Mononuclear cell (primary cell): ENCODE results near the gene ZC3H18. TPM values are rescaled to one million over a fixed set of nuclear protein-coding genes. Genes with fewer than 3 reads are reported as not detected.
A peak's percentile ranks its signal among the peaks of the same experiment; 100 is the strongest.

ENCODE experiments used
- H3K27me3 ChIP-seq: 2 replicates; pipeline ENCODE4 v1.6.0; 2011; ENCODE audit warnings: low read length, control low read depth; ENCODE audit not compliant: insufficient read depth
- H3K4me1 ChIP-seq: 2 replicates; pipeline ENCODE4 v1.5.1; 2011; ENCODE audit warnings: mild to moderate bottlenecking, low read length, control low read depth; ENCODE audit not compliant: insufficient read depth
- H3K4me3 ChIP-seq: 2 replicates; pipeline ENCODE4 v1.5.1; 2011; ENCODE audit warnings: mild to moderate bottlenecking, low read length, moderate library complexity
- H3K9me3 ChIP-seq: 2 replicates; pipeline ENCODE4 v1.5.1; 2011; ENCODE audit warnings: low read depth, mild to moderate bottlenecking, control low read depth, low read length
- total RNA-seq: library from RNA; depleted of rRNA; stranded (reverse); fragments of >200 nt; gene quantifications from one replicate; pipeline ENCODE4 v1.2.3, GENCODE V29; 2012

Gene ZC3H18
- total RNA-seq, 1 donor, result 24.7 TPM

GRCh38 chr16:88554711-88555264 is 15.4 kb upstream of the ZC3H18 start:
- Histone ChIP-seq H3K4me1 (peaks cover 9% of the 10 kb centered on the region), H3K4me3 (no peak overlapping the region), H3K27me3 (no peaks in the 10 kb centered on the region), H3K9me3 (no peaks in the 10 kb centered on the region)

- Histone ChIP-seq H3K27me3 (no peaks in the 10 kb centered on the region), H3K4me3 (no peak overlapping the region), H3K4me1 (no peaks in the 10 kb centered on the region), H3K9me3 (no peaks in the 10 kb centered on the region)
These were observed 13.8 kb upstream of the ZC3H18 start for GRCh38 chr16:88556294-88556988.

- no peaks in the 10 kb centered on the region for H3K27me3 ChIP-seq
- H3K4me1 ChIP-seq, result peaks cover 3% of the 10 kb centered on the region
These were observed 11.5 kb upstream of the ZC3H18 start for GRCh38 chr16:88558457-88559442.

GRCh38 chr16:88560714-88561484 is 9.3 kb upstream of the ZC3H18 start:
- Histone ChIP-seq H3K27me3 (no peaks in the 10 kb centered on the region), H3K4me1 (peaks cover 3% of the 10 kb centered on the region), H3K9me3 (no peaks in the 10 kb centered on the region), H3K4me3 (no peak overlapping the region)

More at GRCh38 chr16:88558457-88559442, 11.5 kb upstream of the ZC3H18 start:
- Histone ChIP-seq H3K4me3 (no peak overlapping the region), H3K9me3 (no peaks in the 10 kb centered on the region)

GRCh38 chr16:88561485-88562359 is 8.5 kb upstream of the ZC3H18 start:
- Histone ChIP-seq H3K27me3 (no peaks in the 10 kb centered on the region), H3K9me3 (no peaks in the 10 kb centered on the region), H3K4me1 (peaks cover 3% of the 10 kb centered on the region), H3K4me3 (no peak overlapping the region)

- Histone ChIP-seq H3K4me1 (peaks cover 16% of the 10 kb centered on the region), H3K9me3 (no peaks in the 10 kb centered on the region), H3K4me3 (no peak overlapping the region), H3K27me3 (no peaks in the 10 kb centered on the region)
These were observed 4.0 kb upstream of the ZC3H18 start for GRCh38 chr16:88566158-88566557.

GRCh38 chr16:88568710-88569613 is 1.2 kb upstream of the ZC3H18 start:
- H3K4me1 ChIP-seq, result peaks cover 24% of the 10 kb centered on the region
- H3K4me3 ChIP-seq, result peak overlapping the region; percentile 62
- no peaks in the 10 kb centered on the region for H3K27me3 ChIP-seq
- no peaks in the 10 kb centered on the region for H3K9me3 ChIP-seq

- Histone ChIP-seq H3K9me3 (no peaks in the 10 kb centered on the region), H3K4me1 (peaks cover 24% of the 10 kb centered on the region), H3K4me3 (peak overlapping the region; percentile 62), H3K27me3 (no peaks in the 10 kb centered on the region)
These were observed 604 bp upstream of the ZC3H18 start for GRCh38 chr16:88569614-88569984.

- Histone ChIP-seq H3K4me1 (peaks cover 24% of the 10 kb centered on the region), H3K27me3 (no peaks in the 10 kb centered on the region), H3K9me3 (no peaks in the 10 kb centered on the region), H3K4me3 (peak overlapping the region; percentile 62)
These were observed 489 bp downstream of the ZC3H18 start for GRCh38 chr16:88570691-88571092.

- H3K4me1 ChIP-seq, result peaks cover 16% of the 10 kb centered on the region
These were observed 5.0 kb downstream of the ZC3H18 start for GRCh38 chr16:88575251-88575650.

GRCh38 chr16:88576307-88576706 is 6.1 kb downstream of the ZC3H18 start:
- no peaks in the 10 kb centered on the region for H3K27me3 ChIP-seq
- H3K9me3 ChIP-seq, result no peaks in the 10 kb centered on the region
- peaks cover 9% of the 10 kb centered on the region for H3K4me1 ChIP-seq
- H3K4me3 ChIP-seq, result no peak overlapping the region

More at GRCh38 chr16:88575251-88575650, 5.0 kb downstream of the ZC3H18 start:
- H3K4me3 ChIP-seq, result no peak overlapping the region
- H3K27me3 ChIP-seq, result no peaks in the 10 kb centered on the region
- no peaks in the 10 kb centered on the region for H3K9me3 ChIP-seq

- H3K27me3 ChIP-seq, result no peaks in the 10 kb centered on the region
- no peaks in the 10 kb centered on the region for H3K9me3 ChIP-seq
- H3K4me3 ChIP-seq, result no peak overlapping the region
- H3K4me1 ChIP-seq, result peaks cover under 1% of the 10 kb centered on the region
These were observed 7.0 kb downstream of the ZC3H18 start for GRCh38 chr16:88577166-88577565.
